Activated CD4-positive, alpha-beta T cell treated with anti-CD3 and anti-CD28 coated beads, Interleukin-2, amount 50 U/mL, for 48 hours (primary cell): Measurements from ENCODE around the gene PHETA1.
"Not testable (repeated sequence)": the region's sequence is repeated elsewhere in the genome, so short reads cannot be mapped to it uniquely, and the experiment has no call there.

Experiments used
- DNase-seq, 2 experiments: peaks; one replicate each; pipeline ENCODE4 v3.0.0-alpha.2; 2020

PHETA1 gene

GRCh38 chr12:111405149-111405858 lies 36.4 kb upstream of the PHETA1 start:
- peak; percentile 99 for DNase-seq

DNA sequence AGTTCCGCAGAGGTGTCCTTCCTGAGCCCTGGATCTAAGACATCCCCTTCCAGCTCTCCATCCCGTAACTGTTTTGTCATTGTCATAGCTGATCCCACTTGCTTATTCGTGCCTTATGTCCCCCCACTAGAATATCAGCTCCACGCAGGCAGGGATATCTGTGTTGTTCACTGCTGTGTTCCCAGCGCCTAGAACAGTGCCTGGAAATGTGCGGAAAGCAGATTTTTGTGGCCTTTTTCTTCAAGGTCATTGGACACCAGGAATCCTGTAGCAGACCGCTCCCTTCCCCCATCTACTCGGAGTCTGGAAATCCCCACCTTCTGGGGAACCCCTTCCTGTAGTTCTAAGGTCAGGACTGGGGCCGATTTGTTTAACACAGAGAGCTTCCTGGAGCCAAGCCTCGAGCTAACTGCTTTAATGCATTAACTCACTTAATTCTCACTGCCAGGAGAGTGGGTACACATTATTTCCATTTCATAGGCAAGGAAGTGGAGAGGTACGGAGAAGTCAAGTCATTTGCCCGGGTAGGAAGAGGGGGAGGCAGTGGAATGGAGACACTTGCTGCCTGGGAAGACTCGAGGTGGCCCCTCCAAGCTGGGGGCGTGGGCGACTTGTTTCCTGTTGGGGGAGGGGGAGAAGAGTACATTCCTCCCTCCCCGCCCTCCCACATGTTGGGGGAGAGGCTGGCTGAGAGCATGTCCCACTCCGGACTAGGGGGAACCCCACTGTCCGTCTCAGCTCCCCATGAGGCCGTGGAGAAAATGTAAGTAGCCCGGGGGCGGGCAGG lies 35.7 kb upstream of the PHETA1 start:
- peak; percentile 79 to 83 for DNase-seq

DNA sequence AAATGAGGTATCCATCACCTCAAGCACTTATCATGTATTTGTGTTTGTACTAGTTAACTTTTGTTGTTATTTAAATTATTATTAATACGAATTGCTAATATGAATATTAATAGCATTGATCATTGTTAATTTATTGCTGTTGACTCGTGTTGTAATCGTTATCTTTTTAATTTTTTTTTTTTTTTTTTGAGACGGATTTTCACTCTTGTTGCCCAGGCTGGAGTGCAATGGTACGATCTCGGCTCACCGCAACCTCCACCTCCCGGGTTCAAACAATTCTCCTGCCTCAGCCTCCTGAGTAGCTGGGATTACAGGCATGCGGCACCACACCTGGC lies 33.6 kb upstream of the PHETA1 start:
- not testable (repeated sequence) for DNase-seq

DNA sequence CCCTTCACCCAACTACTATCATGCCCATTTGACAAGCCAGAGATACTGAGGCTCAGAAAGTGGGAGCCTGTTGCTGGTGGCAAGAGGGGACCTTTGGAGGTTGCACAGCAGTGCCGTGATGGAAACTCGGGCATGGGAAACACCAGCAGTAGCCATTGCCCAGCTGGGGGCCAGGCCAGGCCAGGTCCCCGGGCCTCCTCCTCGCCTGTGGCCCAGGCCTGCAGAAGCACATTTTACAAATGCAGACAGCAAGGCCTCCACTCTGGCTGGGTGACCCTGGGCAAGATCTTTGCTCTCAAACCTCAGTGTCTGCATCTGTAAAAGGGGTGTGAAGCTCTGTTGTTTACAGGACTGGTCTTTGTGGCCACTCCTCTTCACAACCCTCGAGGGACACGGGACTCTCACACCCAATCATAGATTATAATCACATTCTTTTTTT lies 32.3 kb upstream of the PHETA1 start:
- no peak for DNase-seq

GRCh38 chr12:111399741-111400404 lies 31.0 kb upstream of the PHETA1 start:
- DNase-seq: not testable (repeated sequence)

DNA sequence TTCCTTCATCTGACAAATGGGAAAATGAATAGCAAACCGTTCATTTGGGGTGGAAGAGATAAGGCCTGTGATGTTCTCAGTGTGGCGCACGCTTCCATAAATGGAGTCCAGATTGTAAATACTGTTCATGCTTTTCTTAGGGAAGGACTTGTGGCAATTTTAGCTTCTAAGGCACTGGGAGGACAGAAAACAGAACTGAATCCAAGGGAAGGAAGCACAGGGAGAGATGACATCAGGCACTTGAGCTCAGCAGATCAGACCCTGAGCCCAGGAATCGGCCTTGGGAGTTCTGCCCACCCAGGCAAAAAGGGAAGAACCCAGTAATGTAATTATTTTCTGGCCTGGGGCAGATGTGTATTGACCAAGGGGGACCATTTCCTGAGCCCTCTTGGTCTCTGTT lies 29.6 kb upstream of the PHETA1 start:
- no peak for DNase-seq

DNA sequence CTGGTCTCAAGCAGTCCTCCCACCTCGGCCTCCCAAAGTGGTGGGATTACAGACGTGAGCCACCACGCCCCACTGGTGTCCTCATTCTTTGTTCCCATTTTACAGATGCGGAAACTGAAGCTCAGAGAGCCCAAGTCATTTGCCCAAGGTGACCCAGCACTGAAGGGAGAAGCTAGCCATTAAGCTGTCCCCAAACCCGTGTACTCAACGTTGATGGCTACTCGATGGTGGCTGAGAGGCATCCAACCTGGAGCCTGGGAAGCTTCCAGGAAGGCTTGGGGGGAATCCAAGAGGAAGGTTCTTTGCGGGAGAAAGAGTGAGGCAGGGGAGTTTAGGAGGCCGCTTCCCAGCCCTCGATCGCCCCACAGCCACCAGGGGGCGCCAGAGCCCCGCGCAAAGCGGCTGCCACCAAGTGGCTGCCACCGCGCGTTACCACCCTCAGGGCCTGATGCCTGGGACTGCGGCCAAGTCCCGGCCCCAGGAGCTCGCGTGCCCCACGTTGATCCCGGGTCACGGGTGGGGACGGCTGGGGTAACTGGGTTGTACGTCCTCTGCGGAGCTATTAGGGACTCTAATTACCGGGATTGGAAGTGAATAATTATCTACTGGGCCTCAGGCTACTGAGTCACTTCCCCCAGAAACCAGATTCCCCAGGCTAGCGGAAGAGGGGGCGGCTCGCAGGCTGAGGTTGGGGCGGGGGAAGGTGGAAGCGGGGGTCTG lies 28.0 kb upstream of the PHETA1 start:
- peak; percentile 88 to 89 for DNase-seq

DNA sequence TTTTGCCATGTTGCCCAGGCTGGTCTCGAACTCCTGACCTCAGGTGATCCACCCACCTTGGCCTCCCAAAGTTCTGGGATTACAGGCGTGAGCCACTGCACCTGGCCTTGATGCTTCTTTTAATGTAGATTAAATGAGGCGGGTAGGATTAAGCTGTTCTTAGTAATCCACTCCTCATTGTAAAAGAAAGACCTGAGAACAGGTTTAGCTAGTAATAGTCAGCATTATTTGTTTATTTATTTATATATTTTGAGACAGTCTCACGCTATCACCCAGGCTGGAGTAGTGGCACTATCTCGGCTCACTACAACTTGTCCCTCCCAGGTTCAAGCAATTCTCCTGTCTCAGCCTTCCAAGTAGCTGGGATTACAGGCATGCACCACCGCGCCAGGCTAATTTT lies 27.4 kb upstream of the PHETA1 start:
- not testable (repeated sequence) for DNase-seq

DNA sequence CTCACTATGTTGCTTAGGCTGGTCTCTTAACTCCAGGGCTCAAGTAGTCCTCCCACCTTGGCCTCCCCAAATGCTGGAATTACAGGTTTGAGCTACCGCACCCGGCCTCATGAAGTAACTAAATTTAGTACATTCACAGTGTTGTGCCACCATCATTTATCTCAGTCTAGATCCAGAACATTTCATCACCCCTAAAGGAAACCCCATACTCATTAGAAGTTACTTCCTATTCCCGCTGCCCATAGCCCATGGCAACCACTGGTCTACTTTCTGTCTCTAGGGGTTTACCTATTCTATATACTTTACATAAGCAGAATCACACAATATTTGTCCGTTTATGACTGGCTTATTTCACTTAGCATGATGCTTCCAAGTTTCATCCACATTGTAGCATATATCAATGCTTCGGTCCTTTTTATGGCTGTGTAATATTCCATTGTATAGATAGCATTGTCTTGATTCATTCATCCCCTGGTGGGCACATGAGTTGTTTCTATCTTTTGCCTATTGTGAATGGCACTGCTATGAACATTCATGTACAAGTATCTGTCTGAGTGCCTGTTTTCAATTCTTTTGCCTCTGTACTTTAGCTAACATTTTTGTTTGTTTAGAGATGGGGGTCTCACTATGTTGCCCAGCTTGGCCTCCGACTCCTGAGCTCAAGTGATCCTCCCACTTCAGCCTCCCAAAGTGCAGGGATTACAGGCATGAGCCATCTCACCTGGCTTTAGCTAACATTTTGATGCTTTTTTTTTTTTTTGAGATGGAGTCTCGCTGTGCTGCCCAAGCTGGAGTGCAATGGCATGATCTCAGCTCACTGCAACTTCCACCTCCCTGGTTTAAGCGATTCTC lies 26.7 kb upstream of the PHETA1 start:
- no peak for DNase-seq

GRCh38 chr12:111394480-111394879 lies 25.6 kb upstream of the PHETA1 start:
- DNase-seq: no peak

DNA sequence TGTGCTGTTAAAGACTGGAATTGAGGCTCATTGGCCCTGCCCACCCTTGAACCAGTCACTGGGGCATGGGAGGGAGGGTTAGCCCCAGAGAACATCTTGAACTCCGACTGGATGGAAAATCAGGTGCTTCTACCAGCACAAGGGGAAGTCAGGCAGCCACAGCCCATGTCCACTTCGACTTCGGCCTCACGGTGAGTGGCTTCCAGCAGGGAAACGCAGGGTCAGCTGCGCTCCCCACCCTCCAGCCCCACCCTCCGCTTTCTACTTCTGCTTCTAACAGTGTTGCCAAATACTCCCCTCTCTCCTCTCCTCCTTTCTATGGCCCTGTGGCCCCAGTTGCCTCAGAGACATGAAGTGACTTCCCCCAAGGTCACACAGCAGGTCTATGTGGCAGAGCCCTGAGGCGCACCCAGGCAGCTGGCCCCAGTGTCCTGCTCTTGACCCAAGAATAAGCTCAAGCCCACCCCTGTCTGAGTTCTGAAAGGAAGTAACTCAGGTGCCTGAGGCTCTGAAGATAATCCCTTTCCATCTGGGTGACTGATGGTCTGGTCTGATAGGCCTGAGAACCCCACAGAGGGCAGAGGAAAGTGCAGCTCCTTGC lies 24.9 kb upstream of the PHETA1 start:
- no peak for DNase-seq

- no peak for DNase-seq
Observed at GRCh38 chr12:111390910-111391309, 22.0 kb upstream of the PHETA1 start.

DNA sequence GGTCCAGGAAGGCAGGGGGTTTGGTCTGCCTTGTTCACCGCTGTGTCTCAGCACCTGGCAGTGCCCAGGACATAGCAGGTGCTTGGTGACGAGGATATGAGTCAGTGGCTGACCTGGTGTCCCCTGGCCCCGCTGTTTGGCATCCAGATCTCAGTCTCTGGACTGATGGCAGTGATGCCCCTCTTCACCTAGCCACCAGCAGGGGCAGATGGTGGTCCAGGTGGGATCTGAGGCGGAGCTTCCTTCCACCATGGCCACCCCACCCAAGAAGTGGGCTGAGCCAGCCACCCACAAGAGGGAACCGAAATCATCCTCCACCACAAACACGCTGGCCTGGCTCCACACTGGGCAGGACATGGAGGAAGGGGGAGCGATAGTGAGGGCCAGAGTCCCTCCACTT lies 20.7 kb upstream of the PHETA1 start:
- DNase-seq: no peak

DNA sequence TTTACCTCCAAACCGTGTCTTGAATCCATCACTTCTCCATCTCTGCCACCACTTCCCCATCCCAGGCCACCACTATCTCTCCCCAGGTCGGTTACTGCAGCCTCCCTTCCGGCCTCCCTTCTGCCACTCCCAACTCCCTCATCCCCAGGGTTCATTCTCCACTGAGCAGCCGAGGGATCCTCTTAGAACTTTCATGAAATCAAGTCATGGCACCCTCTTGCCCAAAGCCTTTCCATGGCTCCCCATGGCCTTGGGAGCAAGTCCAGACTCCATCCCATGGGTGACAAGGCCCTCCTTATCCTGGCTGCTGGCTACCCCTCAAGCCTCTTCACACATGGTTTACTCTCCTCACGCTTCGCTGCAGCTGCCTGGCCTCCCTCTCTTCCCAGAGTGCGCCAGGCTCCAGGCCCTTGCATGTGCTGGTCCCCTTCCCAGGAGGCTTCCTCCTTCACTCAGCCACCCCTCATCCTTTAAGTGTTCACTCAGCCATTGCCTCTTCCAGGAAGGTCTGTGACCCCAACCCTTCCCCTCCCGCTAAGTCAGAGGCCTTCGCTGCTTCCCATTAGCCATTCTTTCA lies 18.9 kb upstream of the PHETA1 start:
- DNase-seq: no peak

GRCh38 chr12:111386885-111387284 lies 18.0 kb upstream of the PHETA1 start:
- no peak for DNase-seq

DNA sequence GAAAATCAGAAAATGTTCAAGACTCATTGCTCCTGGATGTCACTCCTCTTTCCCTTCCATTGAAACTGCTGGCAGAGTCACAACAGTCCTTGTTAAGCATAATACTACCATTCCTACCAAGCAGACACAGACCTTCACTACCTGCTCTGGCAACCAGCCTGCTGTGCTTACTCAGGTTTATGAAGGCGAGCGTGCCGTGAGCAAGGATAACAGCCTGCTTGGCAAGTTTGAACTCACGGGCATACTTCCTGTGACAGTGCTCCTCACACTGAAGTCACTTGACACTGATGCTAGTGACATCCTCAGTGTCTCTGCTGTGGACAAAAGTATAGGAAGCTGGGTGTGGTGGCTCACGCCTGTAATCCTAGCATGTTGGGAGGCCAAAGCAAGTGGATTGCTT lies 15.7 kb upstream of the PHETA1 start:
- no peak for DNase-seq

- no peak for DNase-seq
Observed at GRCh38 chr12:111379942-111380554, 11.2 kb upstream of the PHETA1 start.

DNA sequence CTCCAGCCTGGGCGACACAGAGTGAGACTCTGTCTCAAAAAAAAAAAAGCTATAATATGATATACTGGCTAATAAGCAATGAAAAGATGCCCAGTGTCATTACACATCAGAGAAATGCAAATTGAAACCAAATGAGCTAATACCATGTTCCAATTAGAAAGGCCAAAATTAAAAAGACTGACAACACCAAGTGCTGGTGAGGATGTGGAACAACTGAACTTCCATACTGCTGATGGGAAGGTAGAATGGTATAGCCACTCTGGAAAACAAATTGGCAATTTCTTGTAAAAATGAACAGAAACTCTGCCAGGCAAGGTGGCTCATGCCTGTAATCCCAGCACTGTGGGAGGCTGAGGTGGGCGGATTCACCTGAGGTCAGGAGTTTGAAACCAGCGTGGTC lies 8.5 kb upstream of the PHETA1 start:
- DNase-seq: no peak

DNA sequence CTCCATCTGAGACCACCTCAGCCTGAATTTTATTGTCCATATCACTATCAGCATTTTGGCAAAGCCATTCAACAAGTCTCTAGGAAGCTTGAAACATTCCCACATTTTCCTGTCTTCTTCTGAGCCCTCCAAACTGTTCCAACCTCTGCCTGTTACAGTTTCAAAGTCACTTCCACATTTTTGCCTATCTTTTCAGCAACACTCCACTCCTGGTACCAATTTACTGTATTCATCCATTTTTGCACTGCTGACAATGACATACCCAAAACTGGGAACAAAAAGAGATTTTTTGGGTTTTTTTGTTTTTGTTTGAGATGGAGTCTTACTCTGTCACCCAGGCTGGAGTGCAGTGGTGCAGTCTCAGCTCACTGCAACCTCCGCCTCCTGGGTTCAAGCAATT lies 4.3 kb upstream of the PHETA1 start:
- DNase-seq: not testable (repeated sequence)

- no peak for DNase-seq
Observed at GRCh38 chr12:111369496-111370220, 763 bp upstream of the PHETA1 start.
